ENCODE measurements around the gene TMCC3.
"Not testable (repeated sequence)": the region's sequence is repeated elsewhere in the genome, so short reads cannot be mapped to it uniquely, and the experiment has no call there.

Gene TMCC3

GRCh38 chr12:94563286-94563685, 87.1 kb downstream of the TMCC3 start:
- no peak overlapping the region for H3K4me3 Mint-ChIP-seq
- H3K9me3 Mint-ChIP-seq: no peaks in the 10 kb centered on the region
- H3K27me3 Mint-ChIP-seq: peaks cover 17% of the 10 kb centered on the region
- ATAC-seq (no peak), DNase-seq (no peak)
- no peaks in the 10 kb centered on the region for H3K36me3 Mint-ChIP-seq (ENCODE audit: low read depth)
- peaks cover 15% of the 10 kb centered on the region for H3K4me1 Mint-ChIP-seq
- no peak overlapping the region for H3K27ac Mint-ChIP-seq

DNA sequence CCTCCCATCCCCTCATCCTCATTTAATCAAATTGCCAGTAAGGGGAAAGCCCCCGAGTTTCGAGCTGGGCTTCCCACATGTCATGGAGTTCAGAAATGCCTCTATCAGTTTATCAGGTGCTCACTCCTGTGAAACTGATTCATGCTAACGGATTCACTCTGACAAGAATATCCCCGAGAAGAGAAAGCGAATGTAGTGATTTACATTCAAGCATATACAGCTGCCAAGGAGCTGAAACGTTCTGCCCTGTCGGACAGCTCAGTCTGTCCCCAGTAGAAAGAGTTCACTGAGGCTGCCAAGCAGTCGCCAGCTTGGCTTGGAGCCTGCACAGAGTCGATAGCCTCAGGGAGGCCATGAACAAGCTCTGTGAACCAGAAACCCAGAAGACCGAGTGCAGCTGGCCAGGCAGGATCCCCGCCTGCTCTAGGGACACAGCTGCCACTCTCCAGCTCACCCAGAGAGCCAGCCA, 88.4 kb downstream of the TMCC3 start:
- Mint-ChIP-seq H3K27me3 (peaks cover 17% of the 10 kb centered on the region), H3K9me3 (no peaks in the 10 kb centered on the region), H3K4me3 (no peak overlapping the region), H3K4me1 (peaks cover 15% of the 10 kb centered on the region), H3K27ac (no peak overlapping the region), H3K36me3 (ENCODE audit: low read depth) (no peaks in the 10 kb centered on the region)
- DNase-seq (no peak), ATAC-seq (peak; percentile 52)

DNA sequence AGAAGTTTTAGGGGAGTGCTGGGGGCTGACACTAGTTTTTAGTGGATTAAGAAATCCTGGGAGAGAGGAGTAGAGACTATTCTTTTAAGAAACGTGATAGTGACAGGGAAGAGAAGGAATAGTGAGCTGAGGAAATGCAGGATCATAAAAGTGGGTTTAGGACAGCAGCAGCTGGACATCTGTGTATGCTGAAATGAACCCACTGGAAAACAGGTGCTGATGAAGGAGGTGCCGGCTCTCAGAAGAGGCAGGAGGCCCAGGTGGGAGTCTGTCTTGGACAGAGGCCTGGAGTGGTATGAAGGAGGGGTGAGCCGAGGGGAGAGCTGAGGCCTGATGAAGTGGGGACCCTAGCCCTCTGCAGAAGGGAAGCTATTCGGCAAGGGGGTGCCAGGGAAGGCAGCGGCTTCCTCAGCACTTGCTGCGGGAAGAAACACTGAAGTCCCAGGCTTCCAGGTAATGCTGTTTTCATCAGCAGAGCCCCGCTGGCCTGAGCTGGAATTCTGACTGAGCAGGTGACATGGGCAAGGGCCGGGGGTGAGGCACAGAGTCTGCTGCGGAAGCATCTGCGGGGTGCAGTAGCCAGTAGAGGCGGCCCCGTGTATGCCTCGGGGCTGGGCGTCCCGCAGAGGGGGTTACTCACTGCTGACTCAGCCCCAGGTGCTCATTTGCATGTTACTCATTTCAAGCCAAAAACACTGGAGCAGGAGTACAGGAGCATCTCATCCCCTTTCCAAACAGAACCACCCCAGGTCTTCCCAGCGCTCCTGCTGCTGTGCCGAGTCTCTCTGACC, 89.7 kb downstream of the TMCC3 start:
- H3K27ac Mint-ChIP-seq: no peak overlapping the region
- peaks cover 17% of the 10 kb centered on the region for H3K27me3 Mint-ChIP-seq
- H3K36me3 Mint-ChIP-seq (ENCODE audit: low read depth): no peaks in the 10 kb centered on the region
- peak; percentile 19 for DNase-seq
- peak; percentile 84 for ATAC-seq
- no peaks in the 10 kb centered on the region for H3K9me3 Mint-ChIP-seq
- H3K4me3 Mint-ChIP-seq: no peak overlapping the region
- peaks cover 15% of the 10 kb centered on the region for H3K4me1 Mint-ChIP-seq

DNA sequence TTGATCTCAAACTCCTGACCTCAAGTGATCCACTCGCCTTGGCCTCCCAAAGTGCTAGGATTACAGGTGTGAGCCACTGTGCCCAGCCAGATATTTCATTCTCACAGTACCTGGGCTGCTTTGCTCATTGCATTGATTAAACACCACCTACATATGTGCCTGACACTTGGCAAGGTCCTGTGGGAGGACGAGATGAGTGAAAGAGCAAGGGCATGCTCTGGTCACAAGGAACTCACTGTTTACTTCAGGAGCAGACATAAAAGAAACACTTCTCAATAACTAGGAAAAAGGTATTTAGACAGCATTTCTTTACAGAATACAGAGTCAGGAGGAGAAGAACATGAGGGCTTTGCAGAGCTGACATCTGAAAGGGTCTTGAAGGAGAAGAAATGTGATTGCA, 91.7 kb downstream of the TMCC3 start:
- ATAC-seq: no peak
- no peaks in the 10 kb centered on the region for H3K9me3 Mint-ChIP-seq
- no peak overlapping the region for H3K4me3 Mint-ChIP-seq
- H3K36me3 Mint-ChIP-seq (ENCODE audit: low read depth): no peaks in the 10 kb centered on the region
- DNase-seq: no peak
- peaks cover 20% of the 10 kb centered on the region for H3K27me3 Mint-ChIP-seq
- no peak overlapping the region for H3K27ac Mint-ChIP-seq
- peaks cover 15% of the 10 kb centered on the region for H3K4me1 Mint-ChIP-seq

DNA sequence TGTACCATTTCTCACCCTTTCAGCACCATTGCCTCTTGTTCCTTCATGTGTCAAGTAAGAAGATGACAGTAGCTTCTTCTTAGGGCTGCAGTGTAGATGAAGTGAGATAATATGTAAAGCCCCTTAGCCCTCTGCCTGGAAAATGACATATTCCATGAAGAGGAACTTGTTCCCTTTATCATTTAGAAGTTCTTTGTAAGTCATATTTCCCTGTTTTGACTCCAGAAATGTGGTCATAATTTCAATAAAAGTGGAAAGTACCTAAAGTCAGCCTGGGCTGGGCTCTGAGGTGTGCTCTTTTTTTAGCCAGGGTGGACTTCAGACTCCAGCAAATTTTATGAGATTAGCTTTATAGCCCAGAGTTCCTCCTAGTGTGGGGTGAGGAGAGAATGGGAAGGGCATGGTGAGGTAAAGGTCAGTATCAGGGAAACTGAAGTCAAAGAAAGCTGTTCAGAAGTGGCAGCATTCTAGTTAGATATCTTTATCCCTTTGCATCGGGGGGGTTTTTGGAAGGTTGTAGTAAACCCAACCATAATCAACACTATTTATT, 92.5 kb downstream of the TMCC3 start:
- Mint-ChIP-seq H3K9me3 (no peaks in the 10 kb centered on the region), H3K27me3 (peaks cover 20% of the 10 kb centered on the region), H3K27ac (no peak overlapping the region), H3K36me3 (ENCODE audit: low read depth) (no peaks in the 10 kb centered on the region), H3K4me1 (peaks cover 15% of the 10 kb centered on the region), H3K4me3 (no peak overlapping the region)
- no peak for ATAC-seq
- no peak for DNase-seq

- no peak overlapping the region for H3K27ac Mint-ChIP-seq
- DNase-seq (no peak), ATAC-seq (no peak)
- no peaks in the 10 kb centered on the region for H3K9me3 Mint-ChIP-seq
- H3K27me3 Mint-ChIP-seq: peaks cover 20% of the 10 kb centered on the region
- H3K4me1 Mint-ChIP-seq: peaks cover 8% of the 10 kb centered on the region
- no peaks in the 10 kb centered on the region for H3K36me3 Mint-ChIP-seq (ENCODE audit: low read depth)
- H3K4me3 Mint-ChIP-seq: no peak overlapping the region
These were observed 94.7 kb downstream of the TMCC3 start for GRCh38 chr12:94555687-94556086.

GRCh38 chr12:94553875-94554274, 96.5 kb downstream of the TMCC3 start:
- no peaks in the 10 kb centered on the region for H3K4me1 Mint-ChIP-seq
- ATAC-seq (no peak), DNase-seq (no peak)
- H3K36me3 Mint-ChIP-seq (ENCODE audit: low read depth): no peaks in the 10 kb centered on the region
- no peak overlapping the region for H3K27ac Mint-ChIP-seq
- H3K27me3 Mint-ChIP-seq: peaks cover 9% of the 10 kb centered on the region
- no peaks in the 10 kb centered on the region for H3K9me3 Mint-ChIP-seq
- no peak overlapping the region for H3K4me3 Mint-ChIP-seq

- H3K27ac Mint-ChIP-seq: no peak overlapping the region
- ATAC-seq (no peak), DNase-seq (no peak)
- peaks cover 5% of the 10 kb centered on the region for H3K27me3 Mint-ChIP-seq
- peaks cover 4% of the 10 kb centered on the region for H3K9me3 Mint-ChIP-seq
- no peaks in the 10 kb centered on the region for H3K36me3 Mint-ChIP-seq (ENCODE audit: low read depth)
- H3K4me1 Mint-ChIP-seq: no peaks in the 10 kb centered on the region
- H3K4me3 Mint-ChIP-seq: no peak overlapping the region
These were observed 97.2 kb downstream of the TMCC3 start for GRCh38 chr12:94553130-94553519.

DNA sequence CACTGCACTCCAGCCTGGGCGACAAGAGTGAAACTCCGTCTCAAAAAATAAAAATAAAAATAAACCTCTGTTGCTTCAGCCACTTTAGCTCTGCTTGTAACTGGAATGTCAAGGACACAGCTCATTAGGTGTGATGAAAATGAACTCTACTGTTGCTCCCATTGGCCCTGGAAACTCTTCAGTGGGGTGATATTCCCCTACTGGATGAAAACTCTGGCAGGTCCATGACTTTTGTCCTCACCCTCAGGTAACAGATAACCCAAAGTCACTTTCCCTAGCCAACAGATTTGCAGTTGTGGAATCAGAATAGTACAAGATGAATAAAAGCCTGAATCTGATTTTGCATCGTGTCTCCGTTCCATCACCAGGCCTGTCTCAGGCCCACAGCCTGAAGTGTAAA, 98.5 kb downstream of the TMCC3 start:
- peaks cover 18% of the 10 kb centered on the region for H3K9me3 Mint-ChIP-seq

GRCh38 chr12:94550964-94551363, 99.4 kb downstream of the TMCC3 start:
- no peak for ATAC-seq
- Mint-ChIP-seq H3K4me1 (no peaks in the 10 kb centered on the region), H3K27me3 (peaks cover 3% of the 10 kb centered on the region), H3K9me3 (peaks cover 25% of the 10 kb centered on the region), H3K36me3 (ENCODE audit: low read depth) (peaks cover 9% of the 10 kb centered on the region), H3K27ac (no peak overlapping the region), H3K4me3 (no peak overlapping the region)
- DNase-seq: no peak

More for the DNA sequence above, 98.5 kb downstream of the TMCC3 start:
- Mint-ChIP-seq H3K27ac (no peak overlapping the region), H3K4me1 (no peaks in the 10 kb centered on the region), H3K36me3 (ENCODE audit: low read depth) (peaks cover 6% of the 10 kb centered on the region), H3K27me3 (peaks cover 3% of the 10 kb centered on the region), H3K4me3 (no peak overlapping the region)
- ATAC-seq (no peak), DNase-seq (no peak)

GRCh38 chr12:94548833-94549232, 101.5 kb downstream of the TMCC3 start:
- not testable (repeated sequence) for DNase-seq; H3K27ac Mint-ChIP-seq; H3K4me3 Mint-ChIP-seq; H3K36me3 Mint-ChIP-seq (ENCODE audit: low read depth); H3K4me1 Mint-ChIP-seq; ATAC-seq; H3K27me3 Mint-ChIP-seq
- peaks cover 35% of the 10 kb centered on the region for H3K9me3 Mint-ChIP-seq

GRCh38 chr12:94545935-94546771, 104.2 kb downstream of the TMCC3 start:
- Mint-ChIP-seq H3K9me3 (peaks cover 35% of the 10 kb centered on the region), H3K27me3 (no peaks in the 10 kb centered on the region), H3K27ac (no peak overlapping the region), H3K4me1 (no peaks in the 10 kb centered on the region), H3K4me3 (no peak overlapping the region), H3K36me3 (ENCODE audit: low read depth) (peaks cover 10% of the 10 kb centered on the region)
- ATAC-seq (no peak), DNase-seq (no peak)

DNA sequence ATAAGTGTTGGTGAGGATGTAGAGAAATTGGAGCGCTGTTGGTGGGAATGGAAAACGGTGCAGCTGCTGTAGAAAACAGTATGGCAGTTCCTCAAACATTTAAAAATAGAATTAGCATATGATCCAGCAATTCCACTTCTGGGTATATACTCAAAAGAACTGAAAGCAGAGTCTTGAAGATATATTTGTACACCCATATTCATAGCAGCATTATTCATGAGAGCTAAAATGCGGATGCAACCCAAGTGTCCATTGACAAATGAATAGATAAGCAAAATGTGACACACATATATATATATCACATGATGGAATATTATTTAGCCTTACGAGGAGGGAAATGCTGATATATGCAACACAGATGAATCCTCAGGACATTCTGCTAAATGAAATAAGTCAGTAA, 106.0 kb downstream of the TMCC3 start:
- H3K9me3 Mint-ChIP-seq: peaks cover 35% of the 10 kb centered on the region
- no peaks in the 10 kb centered on the region for H3K27me3 Mint-ChIP-seq
- ATAC-seq (no peak), DNase-seq (no peak)
- no peaks in the 10 kb centered on the region for H3K4me1 Mint-ChIP-seq
- no peak overlapping the region for H3K27ac Mint-ChIP-seq
- no peak overlapping the region for H3K4me3 Mint-ChIP-seq
- peaks cover 10% of the 10 kb centered on the region for H3K36me3 Mint-ChIP-seq (ENCODE audit: low read depth)

DNA sequence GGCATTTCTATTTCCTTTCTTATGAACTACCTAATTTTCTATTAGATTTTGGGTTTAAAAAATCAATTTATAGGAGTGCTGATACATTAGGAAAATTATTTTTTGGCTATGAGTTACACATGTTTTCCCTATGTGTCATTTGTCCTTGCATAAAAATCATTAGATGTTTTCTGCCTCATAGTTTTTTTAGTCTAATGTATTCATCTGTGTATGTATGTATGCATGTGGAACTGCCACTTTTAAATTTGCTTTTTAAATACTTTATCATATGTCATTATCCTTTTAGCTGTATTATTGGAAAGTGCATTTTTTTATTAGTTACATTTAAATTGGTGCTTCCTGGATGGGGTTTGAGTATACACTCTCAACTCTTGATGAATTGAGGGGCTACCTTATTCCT, 112.0 kb downstream of the TMCC3 start:
- DNase-seq (no peak), ATAC-seq (no peak)
- Mint-ChIP-seq H3K4me3 (no peak overlapping the region), H3K27ac (no peak overlapping the region), H3K27me3 (no peaks in the 10 kb centered on the region), H3K9me3 (no peaks in the 10 kb centered on the region), H3K4me1 (no peaks in the 10 kb centered on the region), H3K36me3 (ENCODE audit: low read depth) (no peaks in the 10 kb centered on the region)

Data from activated naive CD8-positive, alpha-beta T cell treated with anti-CD3 and anti-CD28 coated beads, Interleukin-2, amount 50 U/mL, for 24 hours (primary cell).